Activated B cell treated with CpG ODN at 0.5 μM for 24 hours (primary cell): ENCODE measurements around the gene GALNT14. TPM values are rescaled to one million over a fixed set of nuclear protein-coding genes. Genes with fewer than 3 reads are reported as not detected.

Experiments
- ATAC-seq: fragments of 200-7000 bp; cut with Tn5 transposase; one replicate; pipeline ENCODE4 v1.10.0; 2021; ENCODE audit warnings: low read depth, mild to moderate bottlenecking, moderate library complexity
- CTCF ChIA-PET: fragments of 350-600 bp; sonication (Branson Sonifier 250); formaldehyde crosslinking; loops from one replicate; lab custom pipeline; 2021; ENCODE audit warnings: antibody characterized with exemption; lab: Charles Lee
- POLR2A ChIA-PET: fragments of 350-600 bp; sonication (Branson Sonifier 250); formaldehyde crosslinking; loops from one replicate; lab custom pipeline; 2021; ENCODE audit warnings: antibody characterized with exemption; lab: Charles Lee
- DNase-seq: peaks from one replicate; pipeline ENCODE4 v3.0.0; 2022
- H3K27ac Mint-ChIP-seq: one replicate; pipeline ENCODE4 v1.8.0; 2020; ENCODE audit warnings: mixed read lengths
- H3K27me3 Mint-ChIP-seq: one replicate; pipeline ENCODE4 v1.8.0; 2021; ENCODE audit warnings: mixed read lengths
- H3K36me3 Mint-ChIP-seq: one replicate; pipeline ENCODE4 v1.8.0; 2021; ENCODE audit warnings: low read depth, mixed read lengths
- H3K4me1 Mint-ChIP-seq: one replicate; pipeline ENCODE4 v1.8.0; 2021; ENCODE audit warnings: mixed read lengths
- H3K4me3 Mint-ChIP-seq: one replicate; pipeline ENCODE4 v1.8.0; 2020; ENCODE audit warnings: mild to moderate bottlenecking, mixed read lengths
- H3K9me3 Mint-ChIP-seq: one replicate; pipeline ENCODE4 v1.8.0; 2020; ENCODE audit warnings: mixed read lengths
- CTCF ChIP-seq: fragments of 200-600 bp; IDR thresholded peaks from one replicate; pipeline ENCODE4 v1.8.0; 2022; ENCODE audit warnings: antibody characterized with exemption, mild to moderate bottlenecking
- intact Hi-C: fragments of 100-400 bp; cut with micrococcal nuclease; formaldehyde crosslinking; loops from one replicate; pipeline ENCODE4 v1.15.1; 2024
- total RNA-seq: library from RNA; stranded (reverse); gene quantifications from 2 replicates; pipeline ENCODE4 v1.2.3, GENCODE V29; 2022

Gene GALNT14
- total RNA-seq, 1 donor from 2014 or later = 6.6 TPM

- Mint-ChIP-seq H3K4me3 (no peak overlapping the region), H3K36me3 (no peaks in the 10 kb centered on the region), H3K4me1 (no peaks in the 10 kb centered on the region), H3K27me3 (no peaks in the 10 kb centered on the region), H3K9me3 (peaks cover 3% of the 10 kb centered on the region), H3K27ac (no peak overlapping the region)
- TF ChIP-seq CTCF = no peak
- ChIA-PET CTCF (no interaction called here), POLR2A (no interaction called here)
- no peak for DNase-seq
- intact Hi-C loops = no loop called here
- ATAC-seq = no peak
Observed at GRCh38 chr2:31060397-31060796, 77.8 kb downstream of the GALNT14 start.

GRCh38 chr2:31058096-31059035 lies 79.9 kb downstream of the GALNT14 start:
- Mint-ChIP-seq H3K4me1 (no peaks in the 10 kb centered on the region), H3K9me3 (no peaks in the 10 kb centered on the region), H3K4me3 (no peak overlapping the region), H3K36me3 (no peaks in the 10 kb centered on the region), H3K27ac (no peak overlapping the region), H3K27me3 (no peaks in the 10 kb centered on the region)
- POLR2A ChIA-PET = no interaction called here
- intact Hi-C loops = no loop called here
- no peak for TF ChIP-seq CTCF
- CTCF ChIA-PET = no interaction called here
- DNase-seq (no peak), ATAC-seq (no peak)

- no peak for TF ChIP-seq CTCF
- intact Hi-C loops = no loop called here
- Mint-ChIP-seq H3K27ac (no peak overlapping the region), H3K36me3 (no peaks in the 10 kb centered on the region), H3K4me1 (no peaks in the 10 kb centered on the region), H3K9me3 (no peaks in the 10 kb centered on the region), H3K27me3 (no peaks in the 10 kb centered on the region), H3K4me3 (no peak overlapping the region)
- CTCF ChIA-PET = no interaction called here
- ATAC-seq (no peak), DNase-seq (no peak)
- POLR2A ChIA-PET = no interaction called here
Observed at GRCh38 chr2:31057691-31058090, 80.5 kb downstream of the GALNT14 start.

GRCh38 chr2:31055938-31056337 lies 82.3 kb downstream of the GALNT14 start:
- Mint-ChIP-seq H3K27me3 (no peaks in the 10 kb centered on the region), H3K36me3 (no peaks in the 10 kb centered on the region), H3K4me3 (no peak overlapping the region), H3K4me1 (no peaks in the 10 kb centered on the region), H3K27ac (no peak overlapping the region), H3K9me3 (no peaks in the 10 kb centered on the region)
- ChIA-PET POLR2A (no interaction called here), CTCF (no interaction called here)
- DNase-seq (no peak), ATAC-seq (no peak)
- TF ChIP-seq CTCF = no peak
- intact Hi-C loops = no loop called here

- intact Hi-C loops = no loop called here
- CTCF ChIA-PET = no interaction called here
- no peak for TF ChIP-seq CTCF
- Mint-ChIP-seq H3K36me3 (no peaks in the 10 kb centered on the region), H3K9me3 (no peaks in the 10 kb centered on the region), H3K27ac (no peak overlapping the region), H3K27me3 (no peaks in the 10 kb centered on the region), H3K4me3 (no peak overlapping the region), H3K4me1 (no peaks in the 10 kb centered on the region)
- ATAC-seq = no peak
- POLR2A ChIA-PET = no interaction called here
- DNase-seq = no peak
Observed at GRCh38 chr2:31054842-31055388, 83.3 kb downstream of the GALNT14 start.
